IgD-negative memory B cell (primary cell): ENCODE data around the gene KCNMA1. TPM values are rescaled to one million over a fixed set of nuclear protein-coding genes. Genes with fewer than 3 reads are reported as not detected.

ENCODE experiments used
- H3K27ac Mint-ChIP-seq, 3 donors: one replicate each; pipeline ENCODE4 v1.8.0; 2020 to 2022; ENCODE audit warnings: mild to moderate bottlenecking in 3 of 3, mixed read lengths in 3 of 3, moderate library complexity in 1 of 3
- H3K27me3 Mint-ChIP-seq: one replicate; pipeline ENCODE4 v1.8.0; 2021; ENCODE audit warnings: mixed read lengths
- H3K36me3 Mint-ChIP-seq: one replicate; pipeline ENCODE4 v1.8.0; 2020; ENCODE audit warnings: mild to moderate bottlenecking, mixed read lengths
- H3K4me1 Mint-ChIP-seq, 3 donors: one replicate each; pipeline ENCODE4 v1.8.0; 2020 to 2022; ENCODE audit warnings: mixed read lengths in 3 of 3, mild to moderate bottlenecking in 1 of 3
- H3K4me3 Mint-ChIP-seq, 4 donors: one replicate each; pipeline ENCODE4 v1.8.0; 2020 to 2022; ENCODE audit warnings: mild to moderate bottlenecking in 4 of 4, mixed read lengths in 4 of 4, moderate library complexity in 3 of 4
- H3K9me3 Mint-ChIP-seq, 3 donors: one replicate each; pipeline ENCODE4 v1.8.0; 2020 to 2021; ENCODE audit warnings: mixed read lengths in 3 of 3, mild to moderate bottlenecking in 1 of 3
- polyA plus RNA-seq: library from polyadenylated mRNA; unstranded; fragments of 300-500 nt; fragmentation: Illumina TruSeq; gene quantifications from one replicate; pipeline ENCODE4 v1.2.3, GENCODE V29; 2021

KCNMA1 gene
- polyA plus RNA-seq, 1 donor from 2014 or later: 5.5 TPM

- H3K36me3 Mint-ChIP-seq: no peaks in the 10 kb centered on the region
- H3K27me3 Mint-ChIP-seq: no peaks in the 10 kb centered on the region
- no peaks in the 10 kb centered on the region for H3K9me3 Mint-ChIP-seq
- peaks cover 2 to 5% (median 4%) of the 10 kb centered on the region in 3 donors for H3K4me1 Mint-ChIP-seq
- H3K4me3 Mint-ChIP-seq: no peak overlapping the region
- H3K27ac Mint-ChIP-seq: peak overlapping the region in 1 of 3 donors; percentile 18
Observed at GRCh38 chr10:77613476-77614130, 24.0 kb downstream of the KCNMA1 start.

DNA sequence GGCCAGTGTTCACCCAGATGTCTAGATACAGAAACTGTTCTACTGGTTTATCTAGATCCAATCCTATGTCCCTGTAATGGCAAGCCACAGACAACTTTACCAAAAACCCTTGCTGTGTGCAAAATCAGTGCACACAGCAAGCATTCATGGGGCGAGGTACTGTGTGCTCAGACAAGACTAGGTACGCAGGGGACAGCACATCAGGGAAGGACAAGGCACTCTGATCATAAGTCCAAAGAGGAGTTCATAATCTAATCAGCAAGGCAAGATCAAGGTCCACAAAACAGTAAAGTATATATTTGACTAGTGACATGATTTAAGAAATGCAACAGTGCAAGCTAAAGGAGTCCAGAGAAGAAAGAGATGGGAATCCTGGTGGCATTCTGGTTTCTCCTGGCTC lies 25.9 kb downstream of the KCNMA1 start:
- Mint-ChIP-seq H3K4me1 (peaks cover 2 to 5% (median 4%) of the 10 kb centered on the region in 3 donors), H3K4me3 (no peak overlapping the region), H3K9me3 (no peaks in the 10 kb centered on the region), H3K27ac (peak overlapping the region in 1 of 3 donors; percentile 54), H3K36me3 (no peaks in the 10 kb centered on the region), H3K27me3 (no peaks in the 10 kb centered on the region)

GRCh38 chr10:77611221-77611620 lies 26.4 kb downstream of the KCNMA1 start:
- Mint-ChIP-seq H3K27ac (no peak overlapping the region), H3K36me3 (no peaks in the 10 kb centered on the region), H3K9me3 (no peaks in the 10 kb centered on the region), H3K4me3 (no peak overlapping the region), H3K27me3 (no peaks in the 10 kb centered on the region), H3K4me1 (peaks cover 2 to 5% (median 4%) of the 10 kb centered on the region in 3 donors)

DNA sequence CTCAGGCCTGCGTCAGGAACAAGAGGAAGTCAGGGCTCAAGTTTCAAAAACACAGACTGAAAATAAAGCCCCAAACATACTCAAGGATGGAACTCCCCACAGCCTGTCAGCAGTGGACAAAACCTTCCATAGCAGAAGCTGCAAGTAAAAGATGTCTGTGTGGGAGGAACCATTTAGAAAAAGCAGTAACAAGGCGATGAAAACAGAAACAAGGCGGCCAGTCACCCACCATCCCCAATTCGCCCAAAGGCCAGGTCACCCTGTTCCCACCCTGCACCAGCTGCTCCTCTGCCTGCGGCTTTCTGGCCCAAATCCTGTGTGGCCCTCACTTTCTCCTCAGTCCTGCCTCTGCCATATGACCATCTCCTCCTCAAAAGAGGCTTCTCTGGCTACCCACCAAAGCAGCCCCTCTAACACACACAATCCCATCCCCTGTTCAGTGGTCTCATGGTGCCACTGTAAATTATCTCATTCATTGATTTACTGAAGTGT lies 27.8 kb downstream of the KCNMA1 start:
- Mint-ChIP-seq H3K27me3 (no peaks in the 10 kb centered on the region), H3K4me1 (peaks cover 2 to 5% (median 4%) of the 10 kb centered on the region in 3 donors), H3K27ac (peak overlapping the region in 1 of 3 donors; percentile 31), H3K36me3 (no peaks in the 10 kb centered on the region), H3K9me3 (no peaks in the 10 kb centered on the region), H3K4me3 (peak overlapping the region in 2 of 4 donors; percentile 14 to 77)

GRCh38 chr10:77608281-77608680 lies 29.3 kb downstream of the KCNMA1 start:
- H3K27me3 Mint-ChIP-seq: no peaks in the 10 kb centered on the region
- H3K36me3 Mint-ChIP-seq: no peaks in the 10 kb centered on the region
- no peak overlapping the region for H3K4me3 Mint-ChIP-seq
- H3K9me3 Mint-ChIP-seq: no peaks in the 10 kb centered on the region
- H3K27ac Mint-ChIP-seq: no peak overlapping the region
- peaks cover 9 to 14% (median 11%) of the 10 kb centered on the region in 3 donors for H3K4me1 Mint-ChIP-seq

DNA sequence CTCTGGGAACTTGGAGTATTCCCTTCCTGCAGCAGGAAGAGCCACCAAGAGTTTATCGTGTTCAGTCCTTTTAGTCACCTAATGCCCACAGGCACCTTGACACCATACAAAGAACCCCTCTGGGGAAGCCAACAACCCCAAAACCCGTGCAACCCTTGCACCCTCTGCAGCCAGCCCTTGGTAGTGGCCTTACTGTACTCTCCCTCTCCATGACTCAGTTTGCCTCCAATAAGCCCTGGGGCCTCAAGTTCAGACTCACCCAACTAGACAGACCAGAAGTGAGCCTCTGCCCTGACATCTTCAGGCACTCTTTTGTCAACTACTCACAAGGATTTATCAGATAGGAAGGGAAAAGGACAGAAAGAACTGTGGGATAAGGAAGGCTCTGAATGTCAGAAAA lies 30.9 kb downstream of the KCNMA1 start:
- Mint-ChIP-seq H3K4me1 (peaks cover 9 to 21% (median 16%) of the 10 kb centered on the region in 3 donors), H3K36me3 (no peaks in the 10 kb centered on the region), H3K4me3 (no peak overlapping the region), H3K27ac (peak overlapping the region in 1 of 3 donors; percentile 3), H3K27me3 (peaks cover 2% of the 10 kb centered on the region), H3K9me3 (no peaks in the 10 kb centered on the region)

DNA sequence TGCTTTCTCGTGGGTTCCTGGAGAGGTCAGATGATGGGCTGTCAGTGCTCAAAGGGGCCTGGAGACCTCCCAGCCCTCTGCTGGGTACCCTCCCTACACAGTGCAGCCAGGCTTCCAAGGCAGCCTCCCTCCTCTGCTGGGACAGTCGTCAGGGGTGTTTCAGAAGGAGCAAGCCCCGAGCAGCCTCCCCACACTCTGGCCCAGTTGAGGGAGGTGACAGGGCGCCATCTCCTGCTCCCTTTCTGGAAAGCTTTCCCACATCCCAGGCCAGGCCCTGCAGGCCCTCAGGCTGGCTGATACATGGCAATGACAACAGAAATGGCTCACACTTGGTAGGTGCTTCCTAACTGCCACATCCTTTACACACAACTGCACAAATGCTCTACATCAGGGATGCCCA lies 32.1 kb downstream of the KCNMA1 start:
- peak overlapping the region in 1 of 4 donors; percentile 35 for H3K4me3 Mint-ChIP-seq
- no peaks in the 10 kb centered on the region for H3K9me3 Mint-ChIP-seq
- H3K4me1 Mint-ChIP-seq: peaks cover 9 to 21% (median 16%) of the 10 kb centered on the region in 3 donors
- no peaks in the 10 kb centered on the region for H3K36me3 Mint-ChIP-seq
- H3K27me3 Mint-ChIP-seq: peaks cover 2% of the 10 kb centered on the region
- no peak overlapping the region for H3K27ac Mint-ChIP-seq

DNA sequence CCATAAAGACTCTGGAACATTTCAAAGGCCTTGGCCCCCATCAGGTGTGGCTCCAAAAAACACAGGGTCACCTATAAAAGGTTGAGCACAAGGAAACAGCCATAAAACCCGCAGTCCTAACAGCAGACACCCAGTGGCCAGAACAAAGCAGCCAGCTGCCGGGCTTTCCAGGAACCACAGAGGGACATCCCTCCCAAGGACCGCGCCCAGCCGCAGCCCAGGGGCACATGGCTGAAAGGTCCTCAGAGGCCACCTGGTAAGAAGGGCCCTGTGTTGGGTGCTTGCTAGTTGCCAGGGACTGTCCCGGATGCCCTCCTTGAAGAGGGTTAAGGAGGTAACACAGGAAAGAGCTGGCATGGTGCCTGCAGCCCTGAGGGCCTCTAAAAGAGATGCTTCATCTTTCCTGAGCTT lies 32.7 kb downstream of the KCNMA1 start:
- Mint-ChIP-seq H3K36me3 (no peaks in the 10 kb centered on the region), H3K27ac (no peak overlapping the region), H3K4me3 (peak overlapping the region in 1 of 4 donors; percentile 35), H3K9me3 (no peaks in the 10 kb centered on the region), H3K27me3 (peaks cover 2% of the 10 kb centered on the region), H3K4me1 (peaks cover 9 to 20% (median 16%) of the 10 kb centered on the region in 3 donors)

DNA sequence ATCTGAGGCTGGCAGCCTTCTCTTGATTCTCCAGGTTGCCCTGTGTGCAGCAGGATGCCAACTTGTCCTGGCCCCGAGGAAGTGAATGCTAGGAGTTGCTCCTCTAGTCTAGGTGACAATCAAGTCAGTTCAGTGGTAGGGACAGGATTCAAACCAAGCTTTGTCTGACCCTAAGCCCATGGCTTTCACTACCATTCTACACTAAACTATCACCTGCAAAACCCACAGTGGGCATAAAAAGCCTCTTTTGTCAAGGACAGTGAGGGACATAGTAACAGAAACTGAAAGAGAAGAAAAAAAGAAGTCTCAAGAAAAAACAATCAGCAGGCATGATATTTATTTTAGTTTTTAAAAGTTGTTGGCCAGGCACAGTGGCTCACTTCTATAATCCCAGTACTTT lies 33.5 kb downstream of the KCNMA1 start:
- peaks cover 9 to 16% (median 15%) of the 10 kb centered on the region in 3 donors for H3K4me1 Mint-ChIP-seq
- H3K27me3 Mint-ChIP-seq: peaks cover 2% of the 10 kb centered on the region
- H3K4me3 Mint-ChIP-seq: peak overlapping the region in 1 of 4 donors; percentile 38
- H3K36me3 Mint-ChIP-seq: no peaks in the 10 kb centered on the region
- peak overlapping the region in 1 of 3 donors; percentile 41 for H3K27ac Mint-ChIP-seq
- no peaks in the 10 kb centered on the region for H3K9me3 Mint-ChIP-seq

- H3K27me3 Mint-ChIP-seq: peaks cover 2% of the 10 kb centered on the region
- H3K9me3 Mint-ChIP-seq: no peaks in the 10 kb centered on the region
- peaks cover 9 to 16% (median 15%) of the 10 kb centered on the region in 3 donors for H3K4me1 Mint-ChIP-seq
- peak overlapping the region in 1 of 3 donors; percentile 10 for H3K27ac Mint-ChIP-seq
- H3K4me3 Mint-ChIP-seq: peak overlapping the region in 2 of 4 donors; percentile 31 to 81
- no peaks in the 10 kb centered on the region for H3K36me3 Mint-ChIP-seq
Observed at GRCh38 chr10:77603534-77603927, 34.1 kb downstream of the KCNMA1 start.

DNA sequence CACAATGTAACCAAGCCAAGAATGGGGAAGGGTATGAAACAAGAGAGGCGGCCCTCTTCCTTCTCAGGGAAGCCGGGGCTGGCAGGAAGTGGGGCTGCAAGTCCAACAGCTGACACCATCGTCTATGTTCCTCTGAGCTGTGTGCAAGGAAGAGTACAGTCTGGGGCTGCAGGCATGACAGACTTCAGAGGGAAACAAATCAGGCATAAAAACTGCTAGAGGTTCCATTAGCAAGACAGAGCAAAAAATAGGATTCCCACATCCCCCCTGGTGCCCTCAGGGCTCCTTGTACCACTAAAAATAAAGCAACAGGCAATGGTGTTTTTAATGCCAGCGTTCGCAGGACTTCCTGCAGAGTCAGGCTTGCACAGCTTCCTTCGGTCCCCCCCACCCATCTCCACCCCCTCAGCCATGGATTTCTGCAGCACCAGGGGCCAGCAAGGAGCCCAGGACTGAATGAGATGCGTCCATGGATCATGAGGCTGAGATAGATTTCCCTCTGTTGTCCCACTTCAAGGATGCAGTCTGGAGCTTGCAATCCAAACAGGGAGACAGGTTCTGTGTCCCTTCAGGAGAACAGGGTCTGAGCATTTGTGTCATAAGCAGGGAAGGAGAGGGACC lies 34.6 kb downstream of the KCNMA1 start:
- Mint-ChIP-seq H3K4me1 (peaks cover 9 to 16% (median 15%) of the 10 kb centered on the region in 3 donors), H3K9me3 (no peaks in the 10 kb centered on the region), H3K36me3 (no peaks in the 10 kb centered on the region), H3K27ac (no peak overlapping the region), H3K4me3 (peak overlapping the region in 2 of 4 donors; percentile 76 to 81), H3K27me3 (peaks cover 2% of the 10 kb centered on the region)

DNA sequence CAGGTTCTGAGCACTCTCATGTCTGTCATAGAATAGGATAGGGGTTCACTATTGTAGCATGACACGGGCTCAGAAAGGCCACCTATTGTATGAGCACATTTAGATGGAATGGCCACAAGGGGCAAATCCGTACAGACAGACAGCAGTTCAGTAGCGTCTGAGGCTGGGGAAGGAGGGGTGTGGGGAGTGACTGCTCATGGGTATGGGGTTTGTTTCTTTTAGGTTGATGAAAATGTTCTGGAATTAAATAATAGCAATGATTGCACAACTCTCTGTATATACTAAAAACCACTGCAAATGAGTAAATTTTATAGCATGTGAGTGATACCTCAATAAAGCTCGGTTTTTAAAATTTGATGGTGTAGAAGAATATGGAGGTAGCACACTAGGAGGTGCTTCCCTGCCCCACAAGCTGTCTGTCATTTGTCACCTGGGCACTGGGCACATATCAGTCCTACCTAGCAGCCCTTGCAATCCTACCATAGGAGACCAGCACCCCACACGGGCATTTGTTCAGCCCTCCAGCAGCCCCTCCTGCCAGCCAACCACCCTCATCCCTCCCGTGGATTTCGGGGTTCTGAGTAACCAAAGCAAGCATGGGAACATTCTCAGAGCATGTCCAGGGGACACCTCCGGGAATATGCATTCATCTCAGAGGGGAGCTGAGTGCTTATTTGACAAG lies 35.2 kb downstream of the KCNMA1 start:
- H3K36me3 Mint-ChIP-seq: no peaks in the 10 kb centered on the region
- H3K9me3 Mint-ChIP-seq: no peaks in the 10 kb centered on the region
- H3K27me3 Mint-ChIP-seq: peaks cover 2% of the 10 kb centered on the region
- no peak overlapping the region for H3K27ac Mint-ChIP-seq
- peaks cover 9 to 16% (median 15%) of the 10 kb centered on the region in 3 donors for H3K4me1 Mint-ChIP-seq
- H3K4me3 Mint-ChIP-seq: peak overlapping the region in 2 of 4 donors; percentile 76 to 81

- Mint-ChIP-seq H3K4me1 (peaks cover 9 to 16% (median 15%) of the 10 kb centered on the region in 3 donors), H3K27me3 (peaks cover 2% of the 10 kb centered on the region), H3K27ac (peak overlapping the region in 1 of 3 donors; percentile 36), H3K9me3 (no peaks in the 10 kb centered on the region), H3K36me3 (no peaks in the 10 kb centered on the region), H3K4me3 (no peak overlapping the region)
Observed at GRCh38 chr10:77601488-77601887, 36.1 kb downstream of the KCNMA1 start.

- Mint-ChIP-seq H3K27ac (no peak overlapping the region), H3K4me1 (peaks cover 9 to 16% (median 15%) of the 10 kb centered on the region in 3 donors), H3K27me3 (peaks cover 2% of the 10 kb centered on the region), H3K36me3 (no peaks in the 10 kb centered on the region), H3K4me3 (no peak overlapping the region), H3K9me3 (no peaks in the 10 kb centered on the region)
Observed at GRCh38 chr10:77600640-77601039, 37.0 kb downstream of the KCNMA1 start.

DNA sequence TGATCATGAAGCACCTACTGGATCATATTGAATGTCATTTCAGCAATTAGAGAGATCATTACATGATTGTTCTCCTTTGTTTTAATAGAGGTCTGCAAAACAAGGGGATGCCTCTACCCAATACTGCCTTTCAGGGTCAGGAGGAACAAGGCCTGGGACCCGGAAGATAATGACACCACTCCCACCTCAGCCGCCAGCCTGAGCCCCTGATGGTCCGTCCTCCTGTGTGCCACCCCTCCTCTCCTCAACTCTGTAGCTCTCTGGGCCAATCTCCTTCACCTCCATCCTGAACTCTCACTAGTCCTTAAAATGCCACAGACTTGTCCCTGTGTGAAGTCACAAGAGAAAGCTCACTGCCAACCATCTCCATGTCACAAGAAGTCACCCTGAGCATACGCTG lies 38.0 kb downstream of the KCNMA1 start:
- H3K9me3 Mint-ChIP-seq: no peaks in the 10 kb centered on the region
- peaks cover 2% of the 10 kb centered on the region for H3K27me3 Mint-ChIP-seq
- H3K27ac Mint-ChIP-seq: peak overlapping the region in 1 of 3 donors; percentile 25
- H3K4me1 Mint-ChIP-seq: peaks cover 9 to 17% (median 16%) of the 10 kb centered on the region in 3 donors
- no peaks in the 10 kb centered on the region for H3K36me3 Mint-ChIP-seq
- no peak overlapping the region for H3K4me3 Mint-ChIP-seq
